Medulla oblongata (tissue), 1 donor: ENCODE measurements around the gene NFIX.

ENCODE experiments used
- DNase-seq: peaks from one replicate; pipeline ENCODE4 v3.0.0-alpha.2; 2015; ENCODE audit errors: extremely low spot score

Gene NFIX

GRCh38 chr19:13007292-13008045 lies 12.2 kb downstream of the NFIX start:
- DNase-seq, result no peak

DNA sequence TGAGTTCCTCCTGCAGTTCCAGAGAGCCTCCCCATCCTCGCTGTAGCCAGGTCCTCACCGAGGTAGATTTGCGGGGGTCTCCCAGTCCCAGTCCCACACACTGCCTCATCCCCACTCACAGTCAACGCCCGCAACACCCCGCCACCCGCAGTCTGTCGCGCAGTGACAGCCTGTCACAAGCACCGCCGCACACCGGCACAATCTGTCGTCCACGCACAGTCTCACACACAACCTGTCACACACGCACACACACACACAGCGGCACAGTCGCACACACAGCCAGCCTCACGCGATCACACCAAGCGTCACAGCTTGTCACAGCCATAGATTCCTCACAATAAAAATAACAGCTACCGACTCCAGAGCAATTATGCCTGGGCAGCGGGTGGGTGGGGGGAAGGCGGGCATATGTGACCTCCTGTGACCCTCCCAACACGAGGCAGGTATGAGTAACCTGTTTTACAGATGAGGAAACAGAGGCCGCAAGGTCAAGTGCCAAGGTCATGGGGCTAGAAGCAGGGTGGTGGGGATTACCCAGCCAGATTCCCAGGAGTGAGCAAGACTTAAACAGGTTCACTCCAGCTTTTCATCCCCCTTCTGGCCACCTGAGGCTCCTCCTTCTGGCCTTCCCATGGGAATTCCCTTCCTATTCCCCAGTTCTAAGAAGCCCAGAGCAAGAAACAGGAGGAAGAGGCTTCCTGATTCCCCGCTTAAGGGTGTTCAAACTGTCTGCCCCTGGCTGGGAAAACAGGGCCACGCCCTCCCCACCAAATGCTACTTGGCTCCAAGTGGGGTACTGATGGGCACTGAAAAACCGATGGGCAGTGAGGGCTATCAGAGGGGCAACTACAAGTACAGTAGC lies 13.9 kb downstream of the NFIX start:
- no peak for DNase-seq

DNA sequence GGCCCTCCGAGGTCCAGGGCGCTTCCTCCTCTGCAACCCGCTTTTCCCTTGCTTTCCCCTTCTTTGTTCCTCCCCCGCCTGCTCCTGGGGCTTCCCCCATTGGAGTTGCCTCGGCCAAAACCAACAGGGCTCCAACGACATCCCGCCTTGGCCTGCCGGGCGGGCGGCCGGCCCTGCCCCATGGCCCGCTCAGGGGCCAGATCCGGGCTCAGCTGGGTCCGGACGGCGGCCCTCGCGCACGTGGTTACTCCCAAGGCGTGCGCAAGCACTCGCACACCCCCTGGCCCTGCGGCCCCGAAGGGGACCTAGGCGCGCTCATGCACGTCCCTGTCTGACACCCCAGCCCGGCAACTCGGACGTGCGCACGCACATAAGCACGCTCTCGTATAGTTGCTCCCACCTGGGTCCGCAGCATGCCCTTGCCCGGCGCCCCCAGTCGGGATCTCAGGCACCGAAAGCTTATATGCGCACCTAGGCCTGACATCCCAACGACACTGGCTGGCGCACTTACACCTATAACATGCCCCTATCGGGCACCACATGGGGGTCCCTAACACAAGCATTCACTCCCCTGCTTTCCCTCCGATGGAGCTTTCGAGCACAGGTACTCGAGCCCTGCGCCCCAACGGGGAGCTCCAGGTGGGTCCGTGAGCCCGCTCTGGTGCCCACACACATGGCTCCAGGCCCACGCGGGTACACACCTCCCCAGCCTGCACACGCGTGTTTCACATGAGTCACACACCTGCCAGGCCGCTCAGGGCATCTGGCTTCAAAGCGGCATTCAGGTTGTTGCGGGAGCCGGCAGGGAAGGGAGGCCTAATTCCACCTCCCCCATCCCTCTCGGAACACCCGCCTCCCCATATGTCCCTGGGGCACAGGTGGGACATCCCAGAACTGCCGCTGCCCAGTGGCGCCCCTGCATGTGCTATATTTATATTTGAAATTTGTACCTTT lies 15.0 kb downstream of the NFIX start:
- DNase-seq, result no peak

DNA sequence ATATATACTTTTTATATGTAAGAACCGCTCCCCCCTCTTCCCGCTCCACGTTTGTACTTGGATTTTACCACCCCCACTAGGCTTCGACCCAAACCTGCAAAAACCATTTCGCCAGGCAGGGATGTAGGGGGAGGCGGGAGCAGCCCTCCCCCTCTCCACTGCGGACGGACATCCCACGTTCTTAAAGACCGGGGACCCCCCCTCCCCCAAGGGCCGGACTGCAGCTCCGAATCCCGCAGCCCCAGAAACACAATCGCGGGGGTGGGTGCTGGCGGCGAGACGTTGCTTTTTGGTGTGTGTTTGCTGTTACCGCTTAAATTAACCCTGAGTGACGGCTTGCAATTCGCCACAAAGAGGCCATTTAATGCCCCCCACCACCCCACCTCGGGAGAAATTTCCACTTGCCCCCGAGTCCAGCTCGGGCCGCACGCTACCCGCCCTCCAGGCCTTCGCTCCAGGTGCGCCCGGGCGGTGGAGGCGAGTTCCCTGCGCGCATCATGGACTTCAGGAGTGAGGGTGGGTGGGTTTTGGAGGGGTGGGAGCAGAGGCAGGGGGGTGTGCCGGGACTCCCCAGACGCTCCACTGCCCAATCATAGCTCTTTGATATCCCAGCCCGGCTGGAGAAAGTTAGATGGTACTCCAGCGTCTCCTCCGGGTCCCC lies 15.8 kb downstream of the NFIX start:
- DNase-seq, result no peak

GRCh38 chr19:13011653-13012389 lies 16.5 kb downstream of the NFIX start:
- no peak for DNase-seq

DNA sequence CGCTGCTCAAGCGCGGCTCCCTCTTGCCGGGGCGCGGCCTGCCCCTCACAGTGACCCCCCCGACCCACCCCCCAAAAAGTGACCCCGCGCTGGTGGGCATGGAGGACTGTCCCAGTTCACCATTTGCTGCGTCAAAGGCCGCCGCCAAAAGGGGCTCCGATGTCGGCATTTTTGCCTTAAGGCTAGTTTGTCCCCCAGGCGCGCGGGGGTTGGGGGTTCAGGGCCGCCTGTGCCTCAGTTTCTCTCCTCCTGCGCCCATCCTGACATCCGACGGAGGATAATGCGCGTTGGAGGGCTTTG lies 17.1 kb downstream of the NFIX start:
- no peak for DNase-seq

DNA sequence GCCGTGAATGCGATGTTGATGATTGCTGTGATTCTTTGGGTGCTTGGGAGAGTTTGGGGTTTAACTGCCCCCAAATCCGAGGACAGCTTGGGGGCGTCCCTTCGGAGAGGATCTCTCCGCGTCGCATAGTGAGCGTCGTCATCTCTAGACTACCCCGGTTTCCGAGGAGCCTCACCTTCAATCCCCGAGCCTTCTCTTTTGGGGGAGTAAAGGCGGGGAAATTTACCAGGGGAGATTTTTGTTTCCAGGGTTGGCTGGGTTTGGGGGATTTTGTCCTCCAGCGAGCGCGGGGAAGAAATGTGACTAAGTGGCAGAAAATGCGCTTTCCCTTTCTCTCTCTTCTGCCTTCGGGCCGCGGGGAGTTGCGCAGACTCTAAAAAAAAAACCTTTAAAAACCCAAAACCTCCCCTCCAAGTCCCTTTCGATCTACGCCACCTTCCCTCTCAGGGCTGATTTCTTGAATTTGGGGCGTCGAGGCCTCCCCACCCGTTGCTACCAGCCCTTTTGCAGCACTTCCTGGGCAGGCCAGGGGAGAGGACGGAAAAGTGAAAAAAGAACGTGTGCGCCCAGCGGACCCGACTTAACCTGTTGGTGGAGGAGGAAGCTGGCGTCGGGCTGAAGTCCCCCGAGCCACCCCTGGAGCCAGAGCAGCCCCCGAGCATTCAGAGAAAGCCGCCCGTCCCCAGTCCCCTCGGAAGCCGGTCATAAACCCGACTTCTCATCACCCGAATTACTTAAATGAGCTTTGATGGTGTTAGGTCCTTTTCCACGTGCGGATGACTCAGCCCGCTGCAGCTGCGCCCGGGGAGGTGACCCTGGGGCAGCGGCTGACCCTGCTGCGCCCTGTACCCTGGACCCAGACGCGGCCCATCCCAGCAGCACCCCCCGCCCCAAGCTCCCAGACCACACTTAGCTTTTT lies 17.7 kb downstream of the NFIX start:
- no peak for DNase-seq

DNA sequence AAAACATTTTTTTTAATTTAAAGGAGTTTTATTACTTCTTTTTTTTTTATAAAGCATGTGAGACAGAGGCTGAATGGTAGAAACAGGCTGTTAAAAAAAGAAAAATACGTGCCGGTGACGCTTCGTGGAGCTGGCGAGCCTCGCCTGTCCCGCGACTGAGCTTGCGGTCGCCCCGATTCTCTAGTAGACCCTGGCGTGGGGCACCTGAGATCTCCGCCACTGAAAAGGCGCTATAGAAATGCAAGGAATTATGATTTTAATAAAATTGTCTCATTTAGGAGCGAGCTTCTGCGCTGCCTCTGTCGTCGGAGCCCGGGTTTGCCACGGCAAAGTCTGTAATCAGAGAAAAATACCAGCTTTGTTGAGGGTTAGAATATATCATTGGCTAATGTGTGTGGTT lies 18.4 kb downstream of the NFIX start:
- peak; percentile 34 for DNase-seq

- peak; percentile 73 for DNase-seq
Measured at GRCh38 chr19:13014101-13014920, 19.0 kb downstream of the NFIX start.

DNA sequence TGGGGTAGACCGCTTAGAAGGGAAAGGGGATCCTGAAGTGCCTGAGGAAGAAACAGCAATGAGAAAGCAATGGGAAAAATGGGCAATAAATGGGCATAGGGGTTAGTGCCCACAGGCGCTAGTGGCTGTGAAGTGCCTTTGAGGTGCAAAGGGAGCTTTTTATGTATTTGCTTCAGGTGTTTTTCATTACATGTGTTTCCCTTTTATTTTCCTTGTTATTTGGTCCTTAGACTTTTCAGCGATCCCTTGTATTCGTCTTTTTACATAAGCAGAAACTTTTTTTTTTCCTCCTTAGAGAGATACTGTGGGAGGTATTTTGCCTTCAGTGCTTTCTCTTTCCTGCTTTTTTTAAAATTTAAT lies 19.6 kb downstream of the NFIX start:
- DNase-seq, result no peak

GRCh38 chr19:13015361-13016223 lies 20.3 kb downstream of the NFIX start:
- peak; percentile 28 for DNase-seq

DNA sequence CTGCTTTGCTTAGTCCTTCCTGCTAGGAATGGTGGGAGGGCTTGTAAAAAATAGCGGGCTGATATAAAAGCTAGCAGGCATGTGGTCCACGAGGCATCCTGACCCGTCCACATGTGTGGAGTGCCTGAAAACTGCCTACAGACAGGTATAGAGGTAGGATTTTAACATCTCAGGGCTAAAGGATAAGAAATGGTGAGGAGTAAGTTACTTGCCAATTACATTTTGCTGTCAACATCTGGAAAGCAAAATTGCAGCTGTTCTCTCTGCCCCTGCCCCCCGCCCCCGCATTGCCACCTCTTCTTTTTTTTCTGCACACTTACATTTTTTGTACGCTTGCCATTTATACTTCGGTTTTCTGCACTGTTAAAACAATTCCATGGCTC lies 21.0 kb downstream of the NFIX start:
- DNase-seq, result no peak

DNA sequence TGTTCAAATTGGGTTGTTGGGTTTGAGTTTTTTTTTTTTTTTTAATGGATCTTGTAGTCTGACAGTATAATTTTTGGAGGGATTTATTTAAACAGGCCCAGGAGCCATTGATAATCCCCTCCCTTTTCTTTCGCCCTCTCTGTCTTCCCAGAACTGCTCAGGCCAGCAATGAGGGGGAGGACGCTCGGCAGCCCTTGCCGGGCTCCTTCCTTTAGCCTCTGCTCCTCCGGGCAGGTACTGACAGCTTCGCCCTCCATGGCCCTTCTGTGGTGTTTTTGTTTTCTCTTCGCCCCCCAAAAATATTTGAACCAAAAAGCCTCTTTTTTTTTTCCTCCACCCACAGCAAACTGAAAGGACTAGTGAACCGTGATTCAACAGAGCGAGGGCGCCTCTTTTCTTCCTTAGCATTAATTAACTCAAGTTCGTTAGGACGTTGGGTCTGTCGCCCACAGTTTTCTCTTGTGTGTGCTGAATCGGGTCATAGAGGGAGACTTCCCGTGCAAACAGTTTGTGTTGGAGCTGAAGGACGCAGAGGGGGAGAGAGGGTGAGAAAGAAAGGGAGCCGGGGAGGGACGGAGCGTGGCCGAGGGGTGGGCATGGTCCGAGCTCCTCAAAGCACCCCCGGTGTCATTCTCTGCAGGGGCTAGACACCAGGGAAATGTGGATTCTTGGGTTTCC lies 21.5 kb downstream of the NFIX start:
- DNase-seq, result no peak

- no peak for DNase-seq
Measured at GRCh38 chr19:13017306-13018034, 22.2 kb downstream of the NFIX start.

GRCh38 chr19:13018035-13018914 lies 23.0 kb downstream of the NFIX start:
- DNase-seq, result peak; percentile 46

GRCh38 chr19:13019332-13019731 lies 24.1 kb downstream of the NFIX start:
- DNase-seq, result no peak
